Measurements from ENCODE around the gene TMEM192. TPM values are rescaled to one million over a fixed set of nuclear protein-coding genes. Genes with fewer than 3 reads are reported as not detected.

Gene TMEM192
- total and polyA plus RNA-seq, 2 of the 13 experiments (the other 11 are each of a cell fraction or from before 2014, with no cell fraction given): 19.8 to 19.9 TPM

GRCh38 chr4:165112368-165113121, at the start of gene TMEM192 (continued):
- TF ChIP-seq, protein P1, sequence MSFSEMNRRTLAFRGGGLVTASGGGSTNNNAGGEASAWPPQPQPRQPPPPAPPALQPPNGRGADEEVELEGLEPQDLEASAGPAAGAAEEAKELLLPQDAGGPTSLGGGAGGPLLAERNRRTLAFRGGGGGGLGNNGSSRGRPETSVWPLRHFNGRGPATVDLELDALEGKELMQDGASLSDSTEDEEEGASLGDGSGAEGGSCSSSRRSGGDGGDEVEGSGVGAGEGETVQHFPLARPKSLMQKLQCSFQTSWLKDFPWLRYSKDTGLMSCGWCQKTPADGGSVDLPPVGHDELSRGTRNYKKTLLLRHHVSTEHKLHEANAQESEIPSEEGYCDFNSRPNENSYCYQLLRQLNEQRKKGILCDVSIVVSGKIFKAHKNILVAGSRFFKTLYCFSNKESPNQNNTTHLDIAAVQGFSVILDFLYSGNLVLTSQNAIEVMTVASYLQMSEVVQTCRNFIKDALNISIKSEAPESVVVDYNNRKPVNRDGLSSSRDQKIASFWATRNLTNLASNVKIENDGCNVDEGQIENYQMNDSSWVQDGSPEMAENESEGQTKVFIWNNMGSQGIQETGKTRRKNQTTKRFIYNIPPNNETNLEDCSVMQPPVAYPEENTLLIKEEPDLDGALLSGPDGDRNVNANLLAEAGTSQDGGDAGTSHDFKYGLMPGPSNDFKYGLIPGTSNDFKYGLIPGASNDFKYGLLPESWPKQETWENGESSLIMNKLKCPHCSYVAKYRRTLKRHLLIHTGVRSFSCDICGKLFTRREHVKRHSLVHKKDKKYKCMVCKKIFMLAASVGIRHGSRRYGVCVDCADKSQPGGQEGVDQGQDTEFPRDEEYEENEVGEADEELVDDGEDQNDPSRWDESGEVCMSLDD (CRISPR knock-in tag; IDR thresholded peaks at IDR 0.05; ENCODE audit: borderline replicate concordance): peak; percentile 38; the same call in 1 of the 2 replicates
- TF ChIP-seq KAT2B (IDR thresholded peaks at IDR 0.05; ENCODE audit: borderline replicate concordance, low read depth, low read length) (no peak), ZNF44 (CRISPR knock-in tag; IDR thresholded peaks at IDR 0.05) (0 out of 2 replicates have a peak, but pooled peaks have one; percentile 23), ZFP36 (IDR thresholded peaks at IDR 0.05; ENCODE audit: borderline replicate concordance, low read depth, low read length, partially characterized antibody) (no peak), NKX3-1 (CRISPR knock-in tag; IDR thresholded peaks at IDR 0.05) (0 out of 2 replicates have a peak, but pooled peaks have one; percentile 17), CERS6 (CRISPR knock-in tag; IDR thresholded peaks at IDR 0.05) (no peak), JDP2 (CRISPR knock-in tag; IDR thresholded peaks at IDR 0.05; ENCODE audit: borderline replicate concordance) (no peak), HNRNPLL (IDR thresholded peaks at IDR 0.05; ENCODE audit: low read depth, low read length, poor library complexity, severe bottlenecking) (peak; percentile 49), BCL3 (CRISPR knock-in tag; IDR thresholded peaks at IDR 0.05) (peak; percentile 76; the same call in 1 of the 2 replicates), KLF16 (CRISPR knock-in tag; IDR thresholded peaks at IDR 0.05) (peak in 1 of 2 experiments; percentile 22; a peak in 2 of 4 replicates), ZNF788 (CRISPR knock-in tag; IDR thresholded peaks at IDR 0.05; ENCODE audit: borderline replicate concordance) (no peak), ZNF350 (CRISPR knock-in tag; IDR thresholded peaks at IDR 0.05; ENCODE audit: borderline replicate concordance, low read depth) (peak; percentile 49; the same call in 1 of the 2 replicates), MAFF (IDR thresholded peaks at IDR 0.05; ENCODE audit: low read depth, low read length) (no peak), POLR2AphosphoS5 (IDR thresholded peaks at IDR 0.05; ENCODE audit: low read depth, low read length) (peak; percentile 91), ZNF775 (CRISPR knock-in tag; IDR thresholded peaks at IDR 0.05; ENCODE audit: borderline replicate concordance) (no peak), ZNF891 (CRISPR knock-in tag; IDR thresholded peaks at IDR 0.05) (peak; percentile 38; the same call in 1 of the 2 replicates), ZNF703 (CRISPR knock-in tag; IDR thresholded peaks at IDR 0.05; ENCODE audit: borderline replicate concordance) (no peak), ZNF672 (CRISPR knock-in tag; IDR thresholded peaks at IDR 0.05) (no peak), THAP8 (CRISPR knock-in tag; IDR thresholded peaks at IDR 0.05; ENCODE audit: borderline replicate concordance) (peak; percentile 82; the same call in 1 of the 2 replicates), YEATS4 (CRISPR knock-in tag; IDR thresholded peaks at IDR 0.05; ENCODE audit: borderline replicate concordance) (peak; percentile 94; the same call in 1 of the 2 replicates), RFX5 (IDR thresholded peaks at IDR 0.05; ENCODE audit: low read depth, low read length) (0 out of 2 replicates have a peak, but pooled peaks have one; percentile 13)

All from HepG2 (cell line).